Activated naive CD8-positive, alpha-beta T cell (primary cell): ENCODE measurements around the gene ADCY3.
A peak's percentile ranks its signal among the peaks of the same experiment; 100 is the strongest.

Experiments
- H3K27ac Mint-ChIP-seq: one replicate; pipeline ENCODE4 v1.8.0; 2021; ENCODE audit warnings: mixed read lengths
- H3K27me3 Mint-ChIP-seq: one replicate; pipeline ENCODE4 v1.8.0; 2021; ENCODE audit warnings: mixed read lengths
- H3K36me3 Mint-ChIP-seq: one replicate; pipeline ENCODE4 v1.8.0; 2021; ENCODE audit warnings: mixed read lengths
- H3K4me1 Mint-ChIP-seq: one replicate; pipeline ENCODE4 v1.8.0; 2021; ENCODE audit warnings: low read depth, mixed read lengths
- H3K4me3 Mint-ChIP-seq: one replicate; pipeline ENCODE4 v1.8.0; 2021; ENCODE audit warnings: mild to moderate bottlenecking, mixed read lengths
- H3K9me3 Mint-ChIP-seq: one replicate; pipeline ENCODE4 v1.8.0; 2021; ENCODE audit warnings: low read depth, mixed read lengths

Gene ADCY3

GRCh38 chr2:24824071-24824588, 95.9 kb downstream of the ADCY3 start:
- H3K4me3 Mint-ChIP-seq, result no peak overlapping the region
- peaks cover 4% of the 10 kb centered on the region for H3K36me3 Mint-ChIP-seq
- no peaks in the 10 kb centered on the region for H3K9me3 Mint-ChIP-seq
- peaks cover 3% of the 10 kb centered on the region for H3K4me1 Mint-ChIP-seq
- H3K27ac Mint-ChIP-seq, result peak overlapping the region; percentile 16
- H3K27me3 Mint-ChIP-seq, result no peaks in the 10 kb centered on the region

- Mint-ChIP-seq H3K36me3 (peaks cover 4% of the 10 kb centered on the region), H3K4me3 (no peak overlapping the region), H3K4me1 (peaks cover 3% of the 10 kb centered on the region), H3K27me3 (no peaks in the 10 kb centered on the region), H3K9me3 (no peaks in the 10 kb centered on the region), H3K27ac (no peak overlapping the region)
Measured at GRCh38 chr2:24822049-24822706, 97.9 kb downstream of the ADCY3 start.

GRCh38 chr2:24821433-24821891, 98.6 kb downstream of the ADCY3 start:
- H3K36me3 Mint-ChIP-seq, result peaks cover 4% of the 10 kb centered on the region
- H3K27ac Mint-ChIP-seq, result no peak overlapping the region

GRCh38 chr2:24820598-24821432, 99.2 kb downstream of the ADCY3 start:
- Mint-ChIP-seq H3K4me3 (no peak overlapping the region), H3K4me1 (no peaks in the 10 kb centered on the region), H3K9me3 (no peaks in the 10 kb centered on the region), H3K27ac (no peak overlapping the region), H3K27me3 (no peaks in the 10 kb centered on the region), H3K36me3 (peaks cover 4% of the 10 kb centered on the region)

More at GRCh38 chr2:24821433-24821891, 98.6 kb downstream of the ADCY3 start:
- Mint-ChIP-seq H3K4me1 (peaks cover 2% of the 10 kb centered on the region), H3K9me3 (no peaks in the 10 kb centered on the region), H3K27me3 (no peaks in the 10 kb centered on the region), H3K4me3 (no peak overlapping the region)

- Mint-ChIP-seq H3K4me3 (no peak overlapping the region), H3K4me1 (no peaks in the 10 kb centered on the region), H3K36me3 (peaks cover 4% of the 10 kb centered on the region), H3K27me3 (no peaks in the 10 kb centered on the region), H3K9me3 (no peaks in the 10 kb centered on the region), H3K27ac (no peak overlapping the region)
Measured at GRCh38 chr2:24820175-24820513, 99.9 kb downstream of the ADCY3 start.

DNA sequence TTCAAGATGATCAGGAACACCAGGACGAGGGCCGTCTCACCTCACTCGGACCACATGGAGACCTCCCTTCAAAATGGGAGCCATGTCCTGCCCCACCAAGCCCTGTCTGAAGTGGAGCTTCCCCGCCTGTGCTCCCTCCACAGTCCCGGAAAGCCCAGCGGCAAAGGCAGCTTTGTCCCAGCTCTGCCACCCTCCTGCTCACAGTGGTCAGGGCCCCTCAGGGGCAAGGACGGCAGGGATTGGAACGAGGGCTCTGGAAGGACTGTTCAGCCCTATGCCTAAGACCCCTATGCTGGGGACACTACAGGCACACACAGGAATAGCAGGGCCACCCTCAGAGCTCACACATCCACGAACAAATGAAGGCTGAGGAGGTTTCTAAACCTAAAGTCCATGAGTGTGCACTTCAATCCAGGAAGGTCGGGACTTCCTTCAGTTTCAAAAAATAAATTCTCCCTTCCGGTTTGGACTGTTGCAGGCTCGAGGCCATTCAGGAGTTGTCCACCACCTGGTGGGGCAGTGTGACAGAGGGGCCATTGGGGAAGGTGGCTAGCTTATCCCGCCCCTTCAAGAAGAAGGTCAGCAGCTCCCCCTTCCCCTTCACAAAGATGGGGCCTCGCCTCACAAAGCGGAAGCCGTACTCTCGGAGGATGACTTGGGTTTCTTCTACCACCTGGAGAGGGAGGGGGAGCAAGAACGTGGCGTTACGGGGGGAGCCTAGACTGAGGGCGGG, 100.4 kb downstream of the ADCY3 start:
- no peaks in the 10 kb centered on the region for H3K27me3 Mint-ChIP-seq
- H3K4me1 Mint-ChIP-seq, result no peaks in the 10 kb centered on the region
- no peak overlapping the region for H3K4me3 Mint-ChIP-seq
- no peak overlapping the region for H3K27ac Mint-ChIP-seq
- peaks cover 4% of the 10 kb centered on the region for H3K36me3 Mint-ChIP-seq
- no peaks in the 10 kb centered on the region for H3K9me3 Mint-ChIP-seq

- Mint-ChIP-seq H3K27me3 (no peaks in the 10 kb centered on the region), H3K9me3 (no peaks in the 10 kb centered on the region), H3K4me3 (no peak overlapping the region), H3K36me3 (peaks cover 8% of the 10 kb centered on the region), H3K27ac (no peak overlapping the region), H3K4me1 (no peaks in the 10 kb centered on the region)
Measured at GRCh38 chr2:24818721-24819167, 101.3 kb downstream of the ADCY3 start.

GRCh38 chr2:24816884-24817283, 103.2 kb downstream of the ADCY3 start:
- Mint-ChIP-seq H3K27me3 (no peaks in the 10 kb centered on the region), H3K4me1 (no peaks in the 10 kb centered on the region), H3K27ac (no peak overlapping the region), H3K4me3 (no peak overlapping the region), H3K36me3 (peaks cover 4% of the 10 kb centered on the region), H3K9me3 (no peaks in the 10 kb centered on the region)

GRCh38 chr2:24816404-24816803, 103.6 kb downstream of the ADCY3 start:
- Mint-ChIP-seq H3K36me3 (peaks cover 4% of the 10 kb centered on the region), H3K27ac (no peak overlapping the region), H3K4me3 (no peak overlapping the region), H3K27me3 (no peaks in the 10 kb centered on the region), H3K9me3 (no peaks in the 10 kb centered on the region), H3K4me1 (no peaks in the 10 kb centered on the region)

DNA sequence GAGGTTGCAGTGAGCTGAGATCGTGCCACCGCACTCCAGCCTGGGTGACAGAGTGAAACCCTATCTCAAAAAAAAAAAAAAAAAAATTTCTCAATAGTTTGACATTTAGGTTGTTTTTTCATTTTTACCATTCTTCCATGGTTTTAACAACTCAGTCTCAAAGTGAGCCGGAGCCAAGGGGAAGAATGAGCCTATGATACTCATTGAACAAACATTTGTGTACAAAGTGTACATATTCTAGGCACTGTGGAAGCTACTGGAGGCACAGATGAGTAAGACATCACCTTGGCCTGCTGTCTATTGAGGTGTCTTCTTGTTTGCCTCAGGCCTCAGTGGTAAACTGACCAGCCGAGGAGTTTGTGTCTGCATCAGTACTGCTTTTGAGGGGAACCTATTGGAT, 104.9 kb downstream of the ADCY3 start:
- no peaks in the 10 kb centered on the region for H3K27me3 Mint-ChIP-seq
- H3K4me1 Mint-ChIP-seq, result no peaks in the 10 kb centered on the region
- H3K36me3 Mint-ChIP-seq, result peaks cover 4% of the 10 kb centered on the region
- H3K4me3 Mint-ChIP-seq, result no peak overlapping the region
- H3K9me3 Mint-ChIP-seq, result no peaks in the 10 kb centered on the region
- H3K27ac Mint-ChIP-seq, result no peak overlapping the region

GRCh38 chr2:24814516-24814915, 105.5 kb downstream of the ADCY3 start:
- Mint-ChIP-seq H3K4me1 (no peaks in the 10 kb centered on the region), H3K4me3 (no peak overlapping the region), H3K9me3 (no peaks in the 10 kb centered on the region), H3K27me3 (no peaks in the 10 kb centered on the region), H3K36me3 (peaks cover 4% of the 10 kb centered on the region), H3K27ac (no peak overlapping the region)

- no peaks in the 10 kb centered on the region for H3K27me3 Mint-ChIP-seq
- H3K36me3 Mint-ChIP-seq, result peaks cover 4% of the 10 kb centered on the region
- H3K4me1 Mint-ChIP-seq, result no peaks in the 10 kb centered on the region
- H3K4me3 Mint-ChIP-seq, result no peak overlapping the region
- H3K9me3 Mint-ChIP-seq, result no peaks in the 10 kb centered on the region
- H3K27ac Mint-ChIP-seq, result no peak overlapping the region
Measured at GRCh38 chr2:24813691-24814137, 106.3 kb downstream of the ADCY3 start.

DNA sequence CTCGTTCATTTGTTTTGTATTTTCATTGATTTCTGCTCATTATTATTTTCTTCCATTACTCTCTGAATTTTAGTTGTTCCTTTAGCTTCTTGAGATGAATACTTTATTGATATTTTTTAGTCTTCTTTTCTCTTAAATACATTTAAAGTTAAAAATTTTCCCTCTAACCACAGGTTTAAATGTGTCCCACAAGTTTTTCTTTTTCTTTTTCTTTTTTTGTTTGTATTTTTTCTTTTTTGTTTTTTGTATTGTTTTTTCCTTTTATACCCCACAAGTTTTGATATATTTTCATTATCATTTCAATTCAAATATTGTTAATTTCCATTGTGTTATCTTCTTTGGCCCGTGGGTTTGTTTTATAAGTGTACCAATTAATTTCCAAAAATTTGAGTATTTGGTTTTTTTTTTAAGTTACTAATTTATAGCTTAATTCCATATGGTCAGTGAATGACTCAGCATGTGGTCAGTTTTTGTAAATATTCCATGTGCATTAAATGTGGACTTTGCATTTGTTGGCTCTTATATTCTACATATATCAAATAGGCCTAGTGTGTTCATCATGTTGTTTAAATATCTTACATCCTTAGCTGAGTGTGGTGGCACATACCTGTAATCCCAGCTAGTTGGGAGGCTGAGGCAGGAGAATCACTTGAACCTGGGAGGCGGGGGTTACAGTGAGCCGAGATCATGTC, 110.6 kb downstream of the ADCY3 start:
- H3K4me3 Mint-ChIP-seq, result no peak overlapping the region
- H3K36me3 Mint-ChIP-seq, result peaks cover 19% of the 10 kb centered on the region
- H3K27me3 Mint-ChIP-seq, result no peaks in the 10 kb centered on the region
- peaks cover 2% of the 10 kb centered on the region for H3K4me1 Mint-ChIP-seq
- H3K27ac Mint-ChIP-seq, result no peak overlapping the region
- peaks cover 4% of the 10 kb centered on the region for H3K9me3 Mint-ChIP-seq

DNA sequence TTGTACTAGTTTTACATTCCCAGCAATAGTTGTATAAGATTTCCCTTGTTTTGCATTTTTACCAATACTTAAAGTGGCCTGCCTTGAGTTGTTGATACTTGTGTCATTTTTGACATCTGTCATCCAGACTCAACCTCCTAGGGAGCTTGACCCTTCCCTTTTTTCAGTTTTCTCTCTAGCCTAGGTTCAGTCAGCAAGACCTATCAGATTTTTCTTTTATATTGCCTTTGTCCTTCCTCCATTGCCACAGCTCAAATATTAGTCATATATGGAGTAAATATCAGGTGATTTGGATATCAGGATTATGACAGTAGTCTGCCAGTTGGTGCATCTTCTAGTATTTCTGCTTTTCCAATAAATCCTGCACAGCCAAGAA, 113.4 kb downstream of the ADCY3 start:
- no peak overlapping the region for H3K27ac Mint-ChIP-seq
- no peaks in the 10 kb centered on the region for H3K27me3 Mint-ChIP-seq
- no peak overlapping the region for H3K4me3 Mint-ChIP-seq
- H3K9me3 Mint-ChIP-seq, result peaks cover 4% of the 10 kb centered on the region
- H3K4me1 Mint-ChIP-seq, result peaks cover 2% of the 10 kb centered on the region
- peaks cover 20% of the 10 kb centered on the region for H3K36me3 Mint-ChIP-seq
